ENCODE data around the gene CLASP2.
A peak's percentile ranks its signal among the peaks of the same experiment; 100 is the strongest.
"Not testable (repeated sequence)": the region's sequence is repeated elsewhere in the genome, so short reads cannot be mapped to it uniquely, and the experiment has no call there.

CLASP2 gene

DNA sequence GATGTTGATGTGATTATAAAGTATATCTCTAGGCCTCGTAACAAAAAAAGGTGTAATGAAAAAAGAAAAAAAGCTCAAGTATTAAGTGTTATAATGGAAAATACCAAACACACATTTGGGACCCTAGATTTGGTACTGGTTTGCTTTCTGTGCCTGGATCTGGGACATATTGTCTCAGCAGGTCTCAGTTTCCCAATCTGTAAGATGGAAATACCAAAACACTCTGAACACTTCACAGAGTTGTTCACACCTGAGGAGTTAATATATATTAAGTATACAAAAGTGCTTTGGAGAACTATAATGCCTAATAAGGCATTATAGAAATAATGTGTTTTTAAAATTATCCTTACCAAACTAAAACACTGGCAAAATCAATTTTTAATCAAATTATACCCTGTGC is 60.0 kb downstream of the CLASP2 start:
- Histone ChIP-seq H3K9me3 (no peaks in the 10 kb centered on the region), H3K27me3 (no peaks in the 10 kb centered on the region), H3K36me3 (no peaks in the 10 kb centered on the region), H3K4me1 (no peaks in the 10 kb centered on the region; the same call in 1 of the 2 replicates), H3K4me3 (ENCODE audit: low read depth, low read length) (peak overlapping the region; percentile 69)
- DNase-seq: no peak
- TF ChIP-seq CTCF (IDR thresholded peaks at IDR 0.05; ENCODE audit: low read depth, low read length): no peak

DNA sequence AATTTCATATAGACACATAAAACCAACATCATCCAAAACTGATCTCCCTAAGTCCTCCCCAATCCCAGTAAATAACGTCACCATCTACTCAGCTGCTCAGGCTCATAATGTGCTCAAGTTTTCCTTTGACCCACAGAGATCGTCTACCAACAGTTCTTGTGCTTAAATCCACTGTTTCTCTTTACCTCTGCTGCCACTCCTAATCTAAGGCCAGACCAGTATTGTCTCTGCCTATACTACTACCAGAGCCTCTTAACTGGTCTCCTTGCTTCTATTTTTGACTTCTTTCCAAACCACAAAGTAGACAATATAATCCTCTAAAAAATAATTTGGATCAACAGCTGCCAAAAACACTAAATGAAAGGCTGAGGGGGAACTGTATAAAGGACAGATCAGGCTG is 65.3 kb downstream of the CLASP2 start:
- H3K4me1 ChIP-seq: no peaks in the 10 kb centered on the region
- DNase-seq: no peak
- H3K9me3 ChIP-seq: no peaks in the 10 kb centered on the region
- H3K36me3 ChIP-seq: no peaks in the 10 kb centered on the region
- no peaks in the 10 kb centered on the region for H3K27me3 ChIP-seq
- TF ChIP-seq CTCF (IDR thresholded peaks at IDR 0.05; ENCODE audit: low read depth, low read length): no peak
- no peak overlapping the region for H3K4me3 ChIP-seq (ENCODE audit: low read depth, low read length)

- not testable (repeated sequence) for H3K27me3 ChIP-seq; H3K4me1 ChIP-seq; H3K4me3 ChIP-seq (ENCODE audit: low read depth, low read length); DNase-seq; H3K9me3 ChIP-seq; H3K36me3 ChIP-seq
Observed at GRCh38 chr3:33651101-33651500, 67.0 kb downstream of the CLASP2 start.

DNA sequence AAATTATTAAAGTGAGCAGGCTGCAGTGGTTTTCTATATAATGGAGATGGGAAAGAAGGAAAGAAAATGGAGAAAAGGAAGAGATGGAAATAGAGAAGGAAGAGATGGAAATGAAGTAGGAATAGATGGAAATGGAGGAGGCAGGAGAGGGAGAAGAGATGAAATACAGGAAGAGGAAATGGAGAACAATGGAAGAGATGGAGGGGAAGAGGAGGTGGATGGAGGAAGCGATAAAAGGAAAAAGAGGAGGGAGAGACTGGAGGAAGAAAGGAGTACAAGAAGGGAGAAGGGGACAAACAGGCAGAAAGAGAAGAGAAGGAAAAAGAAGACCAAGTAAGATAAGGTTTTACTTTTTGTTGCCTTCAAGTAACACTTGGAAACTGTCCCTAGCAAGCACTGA is 67.6 kb downstream of the CLASP2 start:
- H3K4me1 ChIP-seq: no peaks in the 10 kb centered on the region
- DNase-seq: no peak
- no peak for TF ChIP-seq CTCF (IDR thresholded peaks at IDR 0.05; ENCODE audit: low read depth, low read length)
- H3K9me3 ChIP-seq: no peaks in the 10 kb centered on the region
- H3K4me3 ChIP-seq (ENCODE audit: low read depth, low read length): no peak overlapping the region
- H3K27me3 ChIP-seq: no peaks in the 10 kb centered on the region
- no peaks in the 10 kb centered on the region for H3K36me3 ChIP-seq

- TF ChIP-seq CTCF (IDR thresholded peaks at IDR 0.05; ENCODE audit: low read depth, low read length): no peak
- no peaks in the 10 kb centered on the region for H3K4me1 ChIP-seq
- no peaks in the 10 kb centered on the region for H3K9me3 ChIP-seq
- DNase-seq: no peak
- no peak overlapping the region for H3K4me3 ChIP-seq (ENCODE audit: low read depth, low read length)
- no peaks in the 10 kb centered on the region for H3K27me3 ChIP-seq
- H3K36me3 ChIP-seq: no peaks in the 10 kb centered on the region
Observed at GRCh38 chr3:33648793-33649192, 69.3 kb downstream of the CLASP2 start.

DNA sequence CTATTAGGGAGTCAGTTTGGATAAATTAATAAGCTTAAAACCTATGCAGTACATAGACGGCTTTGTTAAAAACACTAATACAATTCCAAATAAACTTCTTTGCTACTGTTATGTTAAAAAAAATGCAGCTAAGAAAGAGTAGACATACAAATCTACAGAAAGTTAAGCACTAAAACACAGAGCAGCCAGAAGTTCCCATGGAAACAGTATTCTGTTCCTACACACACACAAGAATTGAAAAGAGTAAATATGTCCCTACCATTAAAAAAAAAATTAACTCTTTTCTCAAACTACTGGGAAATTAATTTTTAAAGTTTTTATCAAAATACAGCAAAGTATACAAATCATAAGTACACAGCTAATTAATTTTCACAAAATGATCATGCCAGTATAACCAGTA is 71.6 kb downstream of the CLASP2 start:
- H3K36me3 ChIP-seq: no peaks in the 10 kb centered on the region
- H3K4me1 ChIP-seq: no peaks in the 10 kb centered on the region
- no peak for TF ChIP-seq CTCF (IDR thresholded peaks at IDR 0.05; ENCODE audit: low read depth, low read length)
- H3K9me3 ChIP-seq: no peaks in the 10 kb centered on the region
- no peak overlapping the region for H3K4me3 ChIP-seq (ENCODE audit: low read depth, low read length)
- H3K27me3 ChIP-seq: no peaks in the 10 kb centered on the region
- no peak for DNase-seq

- no peak for TF ChIP-seq CTCF (IDR thresholded peaks at IDR 0.05; ENCODE audit: low read depth, low read length)
- Histone ChIP-seq H3K4me3 (ENCODE audit: low read depth, low read length) (peak overlapping the region; percentile 80), H3K36me3 (no peaks in the 10 kb centered on the region), H3K9me3 (no peaks in the 10 kb centered on the region), H3K4me1 (no peaks in the 10 kb centered on the region), H3K27me3 (no peaks in the 10 kb centered on the region)
- peak; percentile 32 for DNase-seq
Observed at GRCh38 chr3:33645060-33645647, 72.9 kb downstream of the CLASP2 start.

All from BE2C (cell line).